ENCODE data around the gene OGDH.

Gene OGDH

GRCh38 chr7:44638611-44639557 lies 32.5 kb downstream of the OGDH start:
- peak; percentile 76 for DNase-seq

- no peak for DNase-seq
These were observed 33.4 kb downstream of the OGDH start for GRCh38 chr7:44639671-44640321.

- no peak for DNase-seq
These were observed 36.8 kb downstream of the OGDH start for GRCh38 chr7:44643206-44643605.

GRCh38 chr7:44645254-44645653 lies 38.8 kb downstream of the OGDH start:
- DNase-seq: no peak

- DNase-seq: no peak
These were observed 39.3 kb downstream of the OGDH start for GRCh38 chr7:44645696-44646095.

GRCh38 chr7:44646176-44646920 lies 39.9 kb downstream of the OGDH start:
- DNase-seq: no peak

- no peak for DNase-seq
These were observed 40.7 kb downstream of the OGDH start for GRCh38 chr7:44646921-44647636.

- no peak for DNase-seq
These were observed 41.7 kb downstream of the OGDH start for GRCh38 chr7:44647981-44648714.

- DNase-seq: no peak
These were observed 43.8 kb downstream of the OGDH start for GRCh38 chr7:44650242-44650641.

- DNase-seq: no peak
These were observed 44.3 kb downstream of the OGDH start for GRCh38 chr7:44650772-44651171.

GRCh38 chr7:44652535-44652934 lies 46.1 kb downstream of the OGDH start:
- no peak for DNase-seq

- no peak for DNase-seq
These were observed 47.9 kb downstream of the OGDH start for GRCh38 chr7:44654255-44654796.

- no peak for DNase-seq
These were observed 48.9 kb downstream of the OGDH start for GRCh38 chr7:44655341-44655740.

- DNase-seq: no peak
These were observed 52.6 kb downstream of the OGDH start for GRCh38 chr7:44658979-44659378.

GRCh38 chr7:44661233-44661632 lies 54.8 kb downstream of the OGDH start:
- DNase-seq: no peak

GRCh38 chr7:44664780-44665461 lies 58.5 kb downstream of the OGDH start:
- DNase-seq: no peak

- no peak for DNase-seq
These were observed 59.2 kb downstream of the OGDH start for GRCh38 chr7:44665531-44666213.

- no peak for DNase-seq
These were observed 60.1 kb downstream of the OGDH start for GRCh38 chr7:44666566-44666965.

- DNase-seq: no peak
These were observed 60.8 kb downstream of the OGDH start for GRCh38 chr7:44667190-44667589.

GRCh38 chr7:44671069-44671468 lies 64.6 kb downstream of the OGDH start:
- DNase-seq: no peak

- no peak for DNase-seq
These were observed 66.9 kb downstream of the OGDH start for GRCh38 chr7:44673324-44673723.

Data from activated T-cell treated with anti-CD3 and anti-CD28 coated beads, Interleukin-2, amount 50 U/mL, for 1 hour (primary cell).